ENCODE measurements around the gene FSIP1.

FSIP1 gene

DNA sequence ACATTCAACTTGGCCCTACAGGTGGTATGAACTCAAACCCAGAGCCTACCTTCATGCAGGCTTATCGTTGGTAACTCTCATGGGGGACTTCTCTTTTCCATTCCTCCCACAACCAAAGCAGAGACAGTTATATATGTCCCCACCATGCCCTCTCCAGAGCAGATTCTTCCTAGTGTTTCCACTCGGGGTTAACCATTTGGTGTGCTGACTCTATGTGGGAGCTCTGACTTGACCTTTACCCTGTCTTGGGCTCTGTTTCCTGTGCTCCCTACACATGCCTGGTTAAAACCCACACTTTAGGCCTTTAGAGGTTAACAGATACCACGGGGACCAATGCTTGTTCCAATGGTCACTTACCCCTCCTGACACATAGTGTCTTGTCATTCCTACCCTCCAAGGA, 80.7 kb downstream of the FSIP1 start:
- no peak overlapping the region for H3K4me3 ChIP-seq (ENCODE audit: control insufficient read depth, low read depth, low read length)
- no peak for DNase-seq (ENCODE audit: low read depth)
- TF ChIP-seq, protein P1, sequence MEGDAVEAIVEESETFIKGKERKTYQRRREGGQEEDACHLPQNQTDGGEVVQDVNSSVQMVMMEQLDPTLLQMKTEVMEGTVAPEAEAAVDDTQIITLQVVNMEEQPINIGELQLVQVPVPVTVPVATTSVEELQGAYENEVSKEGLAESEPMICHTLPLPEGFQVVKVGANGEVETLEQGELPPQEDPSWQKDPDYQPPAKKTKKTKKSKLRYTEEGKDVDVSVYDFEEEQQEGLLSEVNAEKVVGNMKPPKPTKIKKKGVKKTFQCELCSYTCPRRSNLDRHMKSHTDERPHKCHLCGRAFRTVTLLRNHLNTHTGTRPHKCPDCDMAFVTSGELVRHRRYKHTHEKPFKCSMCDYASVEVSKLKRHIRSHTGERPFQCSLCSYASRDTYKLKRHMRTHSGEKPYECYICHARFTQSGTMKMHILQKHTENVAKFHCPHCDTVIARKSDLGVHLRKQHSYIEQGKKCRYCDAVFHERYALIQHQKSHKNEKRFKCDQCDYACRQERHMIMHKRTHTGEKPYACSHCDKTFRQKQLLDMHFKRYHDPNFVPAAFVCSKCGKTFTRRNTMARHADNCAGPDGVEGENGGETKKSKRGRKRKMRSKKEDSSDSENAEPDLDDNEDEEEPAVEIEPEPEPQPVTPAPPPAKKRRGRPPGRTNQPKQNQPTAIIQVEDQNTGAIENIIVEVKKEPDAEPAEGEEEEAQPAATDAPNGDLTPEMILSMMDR (IDR thresholded peaks at IDR 0.05; ENCODE audit: control insufficient read depth, insufficient read depth, low read depth, low read length, missing control alignments), result no peak

DNA sequence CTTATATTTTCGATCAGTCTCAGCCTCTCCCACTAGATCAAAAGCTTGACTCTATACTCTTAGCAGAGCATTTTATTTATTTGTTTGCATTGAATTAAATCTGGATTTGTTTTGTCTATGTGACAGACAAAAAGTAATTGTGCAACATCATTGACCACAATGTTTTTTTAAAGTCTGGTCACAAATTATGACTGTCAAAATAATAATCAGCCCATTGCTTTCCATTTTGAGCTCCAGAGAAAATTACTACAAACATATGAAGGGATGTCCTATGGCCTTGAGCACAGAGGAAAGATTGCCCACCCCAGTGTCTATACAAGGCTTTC, 82.3 kb downstream of the FSIP1 start:
- no peak for DNase-seq (ENCODE audit: low read depth)
- no peak overlapping the region for H3K4me3 ChIP-seq (ENCODE audit: control insufficient read depth, low read depth, low read length)
- TF ChIP-seq, protein P1 (IDR thresholded peaks at IDR 0.05; ENCODE audit: control insufficient read depth, insufficient read depth, low read depth, low read length, missing control alignments), result no peak

DNA sequence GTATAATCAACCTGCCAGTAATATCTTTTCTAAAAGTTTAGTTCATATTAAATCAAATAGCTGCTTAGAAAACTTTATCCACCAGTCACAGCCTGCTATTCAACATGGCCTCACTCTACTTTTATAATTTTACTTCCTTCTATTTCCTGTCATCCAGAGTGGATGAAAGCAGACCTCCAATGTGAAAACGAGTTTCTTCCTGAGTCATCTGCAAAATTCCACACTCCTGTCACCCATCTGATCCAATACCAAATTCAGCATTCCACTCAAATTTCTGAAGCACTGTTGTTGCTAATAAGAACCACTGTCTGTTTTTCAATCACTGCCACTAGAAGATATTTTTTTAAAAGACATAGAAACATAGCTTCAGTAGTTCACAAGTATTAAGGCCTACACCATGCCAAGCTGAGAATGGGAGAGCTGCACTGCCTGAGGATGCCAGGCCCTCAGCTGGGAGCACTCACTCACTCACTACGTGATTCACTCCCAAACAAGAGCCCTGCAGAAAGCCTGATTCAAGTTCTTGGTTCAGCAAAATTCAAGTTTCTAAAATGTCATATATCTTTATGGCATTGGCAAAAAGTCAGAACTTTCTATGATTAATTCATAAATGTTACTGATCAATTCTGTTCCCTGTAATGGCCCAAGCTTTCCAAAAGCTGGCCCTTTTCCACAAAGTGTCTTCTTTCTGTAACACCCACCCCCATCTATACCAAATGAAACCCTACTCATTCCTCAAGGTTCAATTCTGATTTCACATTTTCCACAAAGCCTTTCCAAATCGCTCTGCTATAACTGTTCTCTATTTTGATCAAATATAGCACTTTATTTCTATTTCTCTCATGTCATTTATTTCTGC, 82.9 kb downstream of the FSIP1 start:
- H3K4me3 ChIP-seq (ENCODE audit: control insufficient read depth, low read depth, low read length), result no peak overlapping the region
- no peak for DNase-seq (ENCODE audit: low read depth)
- TF ChIP-seq, protein P1 (IDR thresholded peaks at IDR 0.05; ENCODE audit: control insufficient read depth, insufficient read depth, low read depth, low read length, missing control alignments), result no peak

DNA sequence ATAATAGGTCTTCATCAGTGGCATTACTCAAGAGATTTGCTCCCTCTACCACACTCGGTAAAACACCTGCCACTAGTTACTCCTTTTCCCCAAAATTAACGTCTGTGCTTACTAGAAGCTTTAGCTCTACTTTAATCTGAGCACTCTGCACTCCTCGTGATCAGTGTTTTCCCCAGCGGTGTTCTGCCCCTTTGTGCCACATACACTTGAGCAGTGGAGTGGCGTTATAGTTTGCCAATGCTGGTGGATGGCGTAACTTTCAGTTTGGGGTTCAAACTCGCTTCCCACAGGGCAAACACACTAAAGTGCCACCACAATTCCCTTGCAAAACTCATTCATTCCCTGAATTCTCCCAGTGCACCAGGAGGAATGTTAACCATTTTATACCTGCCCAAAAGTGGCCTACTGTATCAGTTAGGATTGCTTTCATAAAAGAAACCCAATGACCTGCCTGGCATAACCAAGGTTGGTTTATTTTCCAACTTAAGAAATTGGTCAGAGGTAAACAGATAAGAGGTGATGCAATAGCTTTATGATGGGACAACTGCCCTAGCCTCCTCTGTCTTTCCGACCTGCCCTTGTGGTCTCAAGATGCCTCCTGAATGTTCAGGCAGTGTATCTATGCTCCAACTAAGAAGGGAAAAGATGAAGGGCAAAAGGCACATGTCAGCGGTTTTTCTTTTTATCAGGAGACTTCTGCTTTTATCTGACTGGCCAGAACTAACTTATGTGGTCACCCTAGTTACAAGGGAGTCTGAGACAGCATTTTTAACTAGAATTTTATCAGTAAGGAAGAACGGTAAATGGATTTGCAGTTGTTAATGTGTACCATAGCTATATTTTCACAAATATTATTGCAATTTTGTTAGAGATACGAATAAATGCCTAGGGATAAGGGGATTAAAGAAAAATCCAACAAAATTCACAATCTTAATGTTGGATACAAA, 83.9 kb downstream of the FSIP1 start:
- TF ChIP-seq, protein P1 (IDR thresholded peaks at IDR 0.05; ENCODE audit: control insufficient read depth, insufficient read depth, low read depth, low read length, missing control alignments), result no peak
- no peak for DNase-seq (ENCODE audit: low read depth)
- H3K4me3 ChIP-seq (ENCODE audit: control insufficient read depth, low read depth, low read length), result no peak overlapping the region

DNA sequence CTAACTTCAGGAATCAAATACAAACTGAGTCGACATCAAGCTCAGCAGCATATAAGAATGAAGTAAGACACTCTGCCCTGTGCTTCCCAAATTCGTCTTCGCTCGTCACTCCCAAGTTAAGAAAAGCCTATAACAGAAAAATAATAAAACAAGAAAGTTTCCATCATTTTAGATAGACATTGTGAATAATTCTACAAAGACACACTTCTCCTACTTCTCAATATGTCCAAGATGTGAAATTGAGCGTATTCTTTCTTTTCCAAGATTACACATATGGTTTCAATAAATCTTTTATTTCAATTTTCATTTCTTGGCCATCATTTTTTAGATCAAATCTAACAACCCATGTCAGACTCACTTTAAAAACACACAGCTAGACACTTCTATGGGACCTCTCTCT, 85.1 kb downstream of the FSIP1 start:
- no peak overlapping the region for H3K4me3 ChIP-seq (ENCODE audit: control insufficient read depth, low read depth, low read length)
- no peak for DNase-seq (ENCODE audit: low read depth)
- TF ChIP-seq, protein P1 (IDR thresholded peaks at IDR 0.05; ENCODE audit: control insufficient read depth, insufficient read depth, low read depth, low read length, missing control alignments), result no peak

DNA sequence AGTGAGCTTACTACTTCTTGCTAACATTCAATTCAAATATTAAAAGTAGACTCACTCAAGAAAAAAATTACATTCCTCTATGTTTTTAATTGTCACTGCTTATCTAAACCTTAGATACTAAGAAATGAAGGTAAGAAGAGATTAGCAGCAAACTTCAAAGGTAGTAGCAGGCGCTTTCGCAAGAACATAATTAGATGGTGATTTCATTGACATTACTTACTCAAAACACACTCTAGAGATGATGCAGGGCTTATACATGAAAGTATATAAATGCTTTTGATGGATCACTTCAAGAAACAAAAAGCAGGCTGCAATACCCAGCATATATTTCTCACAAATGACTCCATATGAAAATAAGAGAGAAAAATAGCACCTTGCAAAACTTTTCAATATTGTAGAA, 86.8 kb downstream of the FSIP1 start:
- no peak overlapping the region for H3K4me3 ChIP-seq (ENCODE audit: control insufficient read depth, low read depth, low read length)
- TF ChIP-seq, protein P1 (IDR thresholded peaks at IDR 0.05; ENCODE audit: control insufficient read depth, insufficient read depth, low read depth, low read length, missing control alignments), result no peak
- DNase-seq (ENCODE audit: low read depth), result no peak
